GM12874 (cell line): Measurements from ENCODE around the gene KLK14.

Source experiments
- CTCF ChIP-seq: IDR thresholded peaks from 2 replicates; pipeline ENCODE4 v1.5.1; 2011; ENCODE audit warnings: low read depth, mild to moderate bottlenecking, control low read depth, low read length, moderate library complexity; ENCODE audit not compliant: insufficient read depth

The KLK14 gene

GRCh38 chr19:51036519-51036918 is 46.2 kb downstream of the KLK14 start:
- no peak for TF ChIP-seq CTCF

- no peak for TF ChIP-seq CTCF
Observed at GRCh38 chr19:51034704-51035103, 48.0 kb downstream of the KLK14 start, which contains the start of gene KLK12. Gene KLK12, minus strand, starts transcription at chr19:51035002. Its CDS starts 381 bp downstream, at chr19:51034621.

- no peak for TF ChIP-seq CTCF
Observed at GRCh38 chr19:51031880-51032225, 50.8 kb downstream of the KLK14 start.

GRCh38 chr19:51031220-51031879 is 51.3 kb downstream of the KLK14 start:
- TF ChIP-seq CTCF, result no peak

GRCh38 chr19:51030631-51031030 is 52.1 kb downstream of the KLK14 start:
- TF ChIP-seq CTCF, result no peak

- no peak for TF ChIP-seq CTCF
Observed at GRCh38 chr19:51029718-51030117, 53.0 kb downstream of the KLK14 start.
